GM19452 (cell line): ENCODE results near the gene GALNT9.
A peak's percentile ranks its signal among the peaks of the same experiment; 100 is the strongest.

Experiments
- ATAC-seq: cut with Tn5 transposase; IDR thresholded peaks from one replicate; pipeline ENCODE4 v1.9.1; 2021; ENCODE audit not compliant: unreplicated experiment

Gene GALNT9

DNA sequence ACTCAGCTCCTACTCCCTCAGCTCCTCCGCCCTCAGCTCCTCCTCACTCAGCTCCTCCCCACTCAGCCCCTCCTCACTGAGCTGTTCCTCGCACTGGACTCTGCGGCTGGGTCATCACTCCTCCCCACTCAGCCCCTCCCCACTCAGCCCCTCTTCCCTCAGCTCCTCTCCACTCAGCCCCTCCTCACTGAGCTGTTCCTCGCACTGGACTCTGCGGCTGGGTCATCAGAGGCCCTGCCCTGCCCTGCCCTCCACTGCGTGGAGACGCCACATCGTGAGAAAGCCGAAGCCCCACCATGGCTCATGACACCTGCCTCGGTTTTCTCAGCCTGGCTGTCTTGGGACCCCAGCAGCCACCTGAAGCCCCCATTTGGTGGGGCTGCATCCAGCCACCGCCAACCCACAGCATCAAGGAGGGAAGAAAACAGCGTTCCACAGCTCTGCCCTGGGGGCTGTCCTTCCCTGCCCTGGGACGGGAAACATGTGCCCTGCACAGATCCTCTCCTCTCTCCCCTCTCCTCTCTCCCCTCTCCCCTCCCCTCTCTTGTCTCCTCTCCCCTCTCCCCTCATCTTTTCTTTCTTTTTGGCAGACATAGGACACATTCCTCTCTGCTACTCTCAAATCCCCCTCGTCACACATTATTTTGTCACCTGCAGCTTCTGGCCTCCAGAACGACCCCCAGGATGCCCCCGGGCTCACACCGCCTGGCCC, 167.4 kb downstream of the GALNT9 start:
- ATAC-seq: no peak

DNA sequence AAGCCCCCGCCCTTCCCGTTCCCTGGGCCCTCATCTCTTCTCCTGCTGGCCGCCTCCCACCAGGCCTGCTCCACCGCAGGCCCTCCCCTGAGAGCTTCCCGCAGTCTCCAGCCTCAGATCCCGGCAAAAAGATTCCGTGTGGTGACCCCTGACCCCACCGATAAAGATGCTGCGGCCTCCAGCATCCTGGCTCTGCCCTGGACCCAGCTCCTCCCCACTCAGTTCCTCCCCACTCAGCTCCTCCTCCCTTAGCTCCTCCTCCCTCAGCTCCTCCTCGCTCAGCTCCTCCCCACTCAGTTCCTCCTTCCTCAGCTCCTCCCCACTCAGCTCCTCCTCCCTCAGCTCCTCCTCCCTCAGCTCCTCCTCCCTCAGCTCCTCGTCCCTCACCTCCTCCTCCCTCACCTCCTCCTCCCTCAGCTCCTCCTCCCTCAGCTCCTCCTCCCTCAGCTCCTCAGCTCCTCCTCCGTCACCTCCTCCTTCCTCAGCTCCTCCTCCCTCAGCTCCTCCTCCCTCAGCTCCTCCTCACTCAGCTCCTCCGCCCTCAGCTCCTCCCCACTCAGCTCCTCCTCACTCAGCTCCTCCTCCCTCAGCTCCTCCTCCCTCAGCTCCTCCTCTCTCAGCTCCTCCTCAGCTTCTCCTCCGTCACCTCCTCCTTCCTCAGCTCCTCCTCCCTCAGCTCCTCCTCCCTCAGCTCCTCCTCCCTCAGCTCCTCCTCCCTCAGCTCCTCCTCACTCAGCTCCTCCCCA, 168.2 kb downstream of the GALNT9 start:
- no peak for ATAC-seq

DNA sequence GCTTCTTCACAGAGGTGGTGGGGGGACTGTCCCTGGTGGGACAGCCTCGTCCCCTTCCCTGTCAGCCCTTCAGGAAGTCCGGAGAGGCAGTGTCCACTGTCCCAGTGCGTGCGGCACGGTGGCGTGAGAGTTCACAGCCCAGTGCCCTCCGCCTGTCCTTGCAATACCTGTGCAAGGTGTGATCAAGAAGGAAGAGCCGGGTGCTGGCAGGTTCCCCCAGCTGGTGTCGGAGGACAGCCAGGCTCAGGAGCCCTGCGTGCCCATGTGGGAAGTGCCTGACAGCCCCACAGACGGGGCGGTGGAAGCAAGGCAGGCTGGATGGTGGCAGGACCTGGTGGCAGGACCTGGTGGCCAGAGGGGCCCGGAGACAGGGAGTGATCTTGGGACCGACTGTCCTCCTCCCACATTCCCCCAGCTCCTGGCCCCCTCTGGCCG, 168.8 kb downstream of the GALNT9 start:
- ATAC-seq: no peak

DNA sequence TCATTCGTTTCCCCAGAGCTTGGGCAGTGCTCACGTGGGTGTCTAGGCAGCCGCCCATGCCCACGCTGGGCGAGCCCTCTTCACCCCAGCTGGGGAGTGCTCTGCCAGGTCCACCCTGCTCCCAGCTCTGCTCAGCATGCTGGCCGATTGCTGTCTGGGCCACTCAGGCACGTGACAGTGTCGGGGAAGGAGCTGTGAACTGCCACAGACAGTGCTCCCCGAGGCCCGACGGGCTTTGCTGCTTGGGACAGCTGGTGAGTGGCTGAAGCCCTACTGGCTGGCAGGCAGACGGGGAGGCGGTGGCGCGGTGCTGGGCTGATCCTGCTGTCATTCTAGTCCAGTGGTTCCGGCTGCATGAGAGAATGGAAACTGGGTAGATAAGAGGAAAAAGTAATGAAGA, 169.4 kb downstream of the GALNT9 start:
- no peak for ATAC-seq

DNA sequence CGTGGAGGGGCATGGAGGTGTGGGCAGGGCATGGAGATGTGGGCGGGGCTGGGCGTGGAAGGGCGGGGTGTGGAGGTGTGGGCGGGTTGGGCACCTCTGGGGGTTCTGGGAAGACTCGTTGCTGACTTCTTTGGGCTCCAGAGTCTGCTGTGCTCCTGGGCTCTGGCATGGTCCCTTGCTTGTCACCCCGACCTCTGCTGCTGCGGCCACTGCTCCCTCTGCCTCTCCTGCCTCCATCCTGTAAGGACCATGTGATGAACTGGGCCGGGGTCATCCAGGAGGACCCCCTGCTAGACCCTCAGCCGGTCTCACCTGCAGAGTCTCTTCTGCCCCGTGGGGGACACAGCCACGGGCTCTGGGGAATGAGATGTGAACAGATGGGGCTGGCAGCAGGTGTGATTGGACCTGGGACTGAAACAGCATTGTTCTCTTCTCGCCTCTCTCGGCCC, 169.8 kb downstream of the GALNT9 start:
- no peak for ATAC-seq

DNA sequence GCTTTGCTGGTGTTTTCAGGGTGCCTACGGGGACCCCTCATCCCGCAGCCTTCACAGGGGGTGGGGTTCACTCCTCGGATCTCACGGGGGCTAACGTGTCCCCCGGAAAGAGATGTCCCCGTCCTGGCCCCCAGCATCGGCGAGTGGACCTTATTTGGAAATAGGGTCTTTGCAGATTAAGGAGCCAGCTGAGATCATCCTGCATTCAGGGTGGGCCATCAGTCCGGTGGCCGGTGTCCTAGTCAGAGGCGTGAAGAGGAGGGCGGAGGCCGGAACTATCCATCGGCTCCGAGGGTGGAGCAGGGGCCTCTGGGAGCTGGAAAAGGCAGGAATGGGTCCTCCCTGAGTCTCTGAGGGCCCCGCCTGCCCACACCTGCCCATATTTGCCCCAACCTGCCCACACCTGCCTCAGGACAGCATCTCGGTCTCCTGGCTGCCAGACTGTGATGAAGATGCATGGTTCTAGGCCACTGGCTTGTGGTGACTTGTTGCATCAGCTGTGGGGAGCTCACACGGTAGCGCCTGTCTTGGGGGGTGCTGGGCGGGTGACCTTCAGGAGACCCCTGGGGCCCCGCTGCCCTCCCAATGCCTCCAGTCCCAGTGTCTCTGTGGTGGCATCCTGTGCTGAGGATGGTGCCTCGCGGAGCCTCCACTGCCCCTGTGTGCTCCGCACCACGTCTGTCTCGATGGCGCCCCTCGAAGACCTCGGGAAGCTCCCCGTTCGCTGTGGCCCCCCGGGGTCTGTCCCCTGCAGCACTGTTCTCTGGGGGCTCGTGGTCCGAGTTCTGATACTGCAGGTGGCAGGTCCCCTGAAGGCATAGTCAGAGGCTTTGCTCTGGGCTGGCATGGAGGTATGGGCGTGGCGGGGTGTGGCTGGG, 170.5 kb downstream of the GALNT9 start:
- ATAC-seq: no peak

DNA sequence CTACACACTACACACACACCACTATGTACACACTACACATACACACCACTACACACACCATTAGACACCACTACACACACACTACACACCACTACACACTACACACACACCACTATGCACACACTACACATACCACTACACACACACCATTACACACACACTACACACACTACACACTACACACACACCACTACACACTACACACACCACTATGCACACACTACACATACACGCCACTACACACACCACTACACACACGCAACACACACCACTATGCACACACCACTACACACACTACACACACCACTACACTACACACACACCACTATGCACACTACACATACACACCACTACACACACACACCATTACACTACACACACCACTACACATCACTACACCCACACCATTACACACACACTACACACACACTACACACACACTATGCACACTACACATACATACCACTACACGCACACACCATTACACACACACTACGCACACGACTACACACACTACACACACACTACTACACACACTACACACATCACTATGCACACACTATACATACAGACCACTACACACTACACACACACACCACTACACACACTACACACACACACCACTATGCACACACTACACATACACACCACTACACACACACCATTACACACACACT, 171.5 kb downstream of the GALNT9 start:
- no peak for ATAC-seq

DNA sequence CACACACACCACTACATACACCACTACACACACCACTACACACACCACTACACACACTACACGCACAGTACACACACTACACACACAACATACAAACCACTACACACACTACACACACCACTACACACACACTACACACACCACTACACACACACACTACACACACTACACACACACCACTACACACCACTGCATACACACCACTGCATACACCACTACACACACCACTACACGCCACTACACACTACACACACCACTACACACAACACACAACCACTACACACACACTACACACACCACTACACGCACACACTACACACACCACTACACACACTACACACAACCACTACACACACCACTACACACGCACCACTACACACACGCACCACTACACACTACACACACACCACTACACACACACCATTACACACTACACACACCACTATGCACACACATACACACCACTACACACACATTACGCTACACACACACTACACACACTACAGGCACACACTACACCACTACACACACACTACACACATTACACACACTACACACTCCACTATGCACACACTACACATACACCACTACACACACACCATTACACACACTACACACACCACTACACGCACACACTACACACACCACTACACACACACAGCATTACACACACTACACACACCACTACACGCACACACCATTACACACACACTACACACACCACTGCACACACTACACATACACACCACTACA, 172.6 kb downstream of the GALNT9 start:
- ATAC-seq: no peak

DNA sequence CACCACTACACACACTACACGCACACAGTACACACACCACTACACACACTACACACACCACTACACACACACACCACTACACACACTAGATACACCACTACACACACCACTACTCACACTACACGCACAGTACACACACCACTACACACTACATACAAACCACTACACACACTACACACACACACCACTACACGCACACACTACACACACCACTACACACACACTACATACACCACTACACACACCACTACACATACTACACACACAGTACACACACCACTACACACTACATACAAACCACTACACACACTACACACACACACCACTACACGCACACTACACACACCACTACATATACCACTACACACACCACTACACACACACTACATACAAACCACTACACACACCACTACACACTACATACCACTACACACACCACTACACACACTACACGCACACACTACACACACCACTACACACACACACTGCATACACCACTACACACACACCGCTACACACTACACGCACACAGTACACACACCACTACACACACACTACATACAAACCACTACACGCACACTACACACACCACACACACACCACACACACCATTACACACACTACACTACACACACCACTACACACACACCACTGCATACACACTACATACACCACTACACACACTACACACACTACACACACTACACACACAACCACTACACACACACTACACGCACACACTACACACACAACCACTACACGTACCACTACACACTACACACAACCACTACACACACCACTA, 173.4 kb downstream of the GALNT9 start:
- no peak for ATAC-seq

DNA sequence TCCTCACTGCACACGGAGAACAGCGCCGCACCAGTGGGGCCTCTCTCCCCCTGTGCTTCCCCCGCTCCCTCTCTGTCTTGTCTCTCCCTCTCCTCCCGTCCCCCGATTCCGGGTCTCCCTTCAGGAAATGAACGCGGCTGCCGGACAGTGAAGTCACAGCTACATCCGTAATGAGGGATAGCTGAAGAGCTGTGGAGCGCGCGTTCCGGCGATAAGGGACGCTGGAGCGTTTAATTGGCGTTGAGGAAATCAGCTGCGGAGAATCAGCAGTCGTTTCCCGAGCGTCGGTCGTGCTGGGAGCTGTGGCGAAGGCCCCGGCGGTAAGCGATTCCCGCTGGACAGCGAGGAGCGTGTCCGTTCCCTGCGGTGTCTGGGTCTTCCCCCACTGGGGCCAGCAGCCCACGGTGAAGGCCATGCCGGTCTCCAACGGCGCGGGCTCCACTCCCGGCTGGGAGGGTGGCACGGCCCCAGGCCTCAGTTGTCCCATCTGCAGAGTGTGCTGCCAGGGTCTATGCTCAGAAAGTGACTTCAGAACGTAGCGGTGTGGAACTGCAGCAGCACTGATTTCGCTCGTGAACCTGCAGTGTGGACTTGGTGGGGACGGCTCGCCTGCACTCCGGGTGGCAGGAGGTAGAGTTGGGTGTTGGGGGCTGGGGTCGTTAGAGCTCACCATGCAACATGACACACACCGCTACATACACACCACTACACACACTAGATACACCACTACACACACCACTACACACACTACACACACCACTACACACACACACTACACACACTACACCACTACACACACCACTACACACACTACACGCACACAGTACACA, 174.2 kb downstream of the GALNT9 start:
- ATAC-seq: no peak

DNA sequence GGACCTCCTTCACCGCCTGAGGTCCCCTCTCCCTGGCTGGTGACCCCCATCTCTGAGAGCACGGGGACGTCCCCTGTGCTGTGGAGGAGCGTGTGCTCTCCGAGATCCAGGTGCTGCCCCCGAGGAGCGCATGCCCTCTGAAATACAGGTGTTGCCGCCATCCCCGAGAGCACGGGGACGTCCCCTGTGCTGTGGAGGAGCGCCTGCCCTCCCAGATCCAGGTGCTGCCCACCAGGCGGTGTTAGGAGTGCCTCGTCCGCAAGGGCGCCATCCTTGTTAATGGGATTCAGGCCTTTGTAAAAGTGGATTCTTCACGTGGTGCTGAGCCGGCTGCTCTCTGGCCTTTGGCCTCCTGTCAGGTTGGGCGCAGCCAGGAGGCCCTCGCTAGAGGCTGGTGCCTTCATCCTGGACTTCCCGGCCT, 175.0 kb downstream of the GALNT9 start:
- peak; percentile 23 for ATAC-seq

DNA sequence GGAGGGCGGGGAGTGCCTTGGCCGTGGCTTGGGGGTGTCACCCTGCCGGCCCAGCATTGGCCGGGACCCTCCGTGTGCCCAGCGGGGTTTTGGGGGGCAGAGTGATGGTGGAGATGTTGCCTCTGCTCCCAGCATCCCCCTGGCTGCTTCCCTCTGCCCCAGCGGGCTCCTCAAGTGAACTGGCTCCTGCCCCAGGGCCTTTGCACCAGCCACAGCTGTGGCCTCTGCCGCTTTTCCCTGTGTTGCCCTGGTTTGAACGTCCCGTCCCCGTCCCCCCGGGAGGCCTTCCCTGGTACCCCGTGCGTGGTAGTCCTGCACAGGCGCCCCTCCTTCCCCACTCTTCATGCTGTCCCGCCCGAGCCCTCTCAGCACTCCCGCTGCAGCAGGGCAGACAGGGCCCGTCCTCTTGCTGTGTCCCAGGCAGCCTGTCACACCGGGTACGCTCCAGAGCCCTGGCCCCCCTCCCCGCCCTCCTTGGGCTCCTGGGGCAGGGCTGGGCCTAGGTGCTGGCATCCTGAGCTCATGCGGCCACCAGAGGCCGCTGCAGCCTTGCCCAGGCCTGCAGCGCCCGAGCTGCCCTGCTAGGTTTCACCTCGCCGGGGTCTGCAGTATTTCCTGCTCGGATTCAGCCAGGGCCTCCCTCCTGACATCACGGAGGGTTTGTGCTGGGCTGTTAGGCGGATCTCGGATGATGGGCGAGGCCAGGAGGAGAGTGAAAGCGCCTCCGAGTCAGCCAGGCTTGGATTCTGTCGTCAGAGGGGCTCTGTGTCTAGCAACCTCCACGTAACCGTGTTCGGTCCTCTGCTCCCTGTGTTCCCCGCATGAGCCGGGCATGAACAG, 175.7 kb downstream of the GALNT9 start:
- peak; percentile 87 for ATAC-seq

DNA sequence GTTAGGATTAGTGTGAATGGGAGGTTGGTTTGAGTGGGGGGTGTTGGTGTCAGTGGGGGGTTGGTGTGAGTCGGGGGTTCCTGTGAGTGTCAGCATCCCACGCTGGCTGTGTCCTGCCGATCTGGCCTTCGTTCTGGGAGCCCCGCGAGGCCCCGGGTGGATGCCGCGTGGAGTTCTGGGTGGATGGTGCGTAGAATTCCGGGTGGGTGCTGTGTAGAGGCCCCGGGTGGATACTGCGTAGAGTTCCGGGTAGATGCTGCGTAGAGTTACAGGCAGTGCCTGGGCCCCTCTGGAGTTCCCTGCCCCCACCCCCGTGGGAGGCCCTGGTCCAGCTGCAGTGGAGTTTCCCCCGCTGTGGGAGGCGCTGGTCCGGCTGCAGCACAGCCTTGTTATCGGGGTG, 176.4 kb downstream of the GALNT9 start:
- no peak for ATAC-seq

DNA sequence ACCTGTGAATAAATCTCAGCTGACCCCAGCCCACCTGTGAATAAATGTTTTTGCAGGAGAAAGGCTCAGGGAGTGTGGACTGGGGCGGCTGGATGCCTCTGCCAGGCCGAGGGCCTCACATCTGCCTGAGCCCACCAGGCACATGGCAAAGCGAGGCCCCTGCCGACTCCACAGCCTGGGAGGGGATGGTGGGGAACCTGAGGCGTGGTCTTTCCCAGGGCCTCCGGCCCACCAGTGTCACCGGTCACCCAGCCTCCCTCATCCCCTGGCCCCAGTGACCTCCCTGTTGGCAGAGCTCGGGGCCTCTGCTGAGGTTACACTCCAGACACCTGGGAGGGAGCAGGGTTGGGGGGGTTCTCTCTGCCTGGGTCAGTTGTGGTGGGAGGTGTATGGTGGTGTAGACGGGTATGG, 177.0 kb downstream of the GALNT9 start:
- no peak for ATAC-seq

DNA sequence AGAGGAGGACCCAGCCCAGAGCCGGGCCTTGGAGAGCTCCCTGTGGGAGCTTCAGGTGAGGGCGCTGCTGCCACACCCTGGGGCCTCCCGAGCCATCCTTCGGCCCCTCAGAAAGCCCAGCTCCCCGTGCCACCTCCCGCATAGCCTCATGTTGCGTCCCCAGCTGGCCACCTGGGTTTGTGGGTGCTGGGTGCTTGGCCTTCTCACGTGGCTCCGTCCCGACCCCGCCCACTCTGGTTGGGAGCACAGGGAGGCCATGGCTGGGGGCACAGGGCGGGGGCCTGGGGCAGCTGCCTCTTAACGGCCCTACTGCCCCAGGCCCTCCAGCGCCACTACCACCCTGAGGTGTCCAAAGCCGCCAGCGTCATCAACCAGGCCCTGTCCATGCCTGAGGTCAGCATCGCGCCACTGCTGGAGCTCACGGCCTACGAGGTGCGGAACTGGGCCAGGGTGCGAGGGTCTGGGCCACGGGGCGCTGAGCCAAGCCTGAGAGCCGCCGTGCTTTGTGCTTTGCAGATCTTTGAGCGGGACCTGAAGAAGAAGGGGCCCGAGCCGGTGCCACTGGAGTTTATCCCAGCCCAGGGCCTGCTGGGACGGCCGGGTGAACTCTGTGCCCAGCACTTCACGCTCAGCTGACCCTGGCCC, 177.5 kb downstream of the GALNT9 start:
- no peak for ATAC-seq

DNA sequence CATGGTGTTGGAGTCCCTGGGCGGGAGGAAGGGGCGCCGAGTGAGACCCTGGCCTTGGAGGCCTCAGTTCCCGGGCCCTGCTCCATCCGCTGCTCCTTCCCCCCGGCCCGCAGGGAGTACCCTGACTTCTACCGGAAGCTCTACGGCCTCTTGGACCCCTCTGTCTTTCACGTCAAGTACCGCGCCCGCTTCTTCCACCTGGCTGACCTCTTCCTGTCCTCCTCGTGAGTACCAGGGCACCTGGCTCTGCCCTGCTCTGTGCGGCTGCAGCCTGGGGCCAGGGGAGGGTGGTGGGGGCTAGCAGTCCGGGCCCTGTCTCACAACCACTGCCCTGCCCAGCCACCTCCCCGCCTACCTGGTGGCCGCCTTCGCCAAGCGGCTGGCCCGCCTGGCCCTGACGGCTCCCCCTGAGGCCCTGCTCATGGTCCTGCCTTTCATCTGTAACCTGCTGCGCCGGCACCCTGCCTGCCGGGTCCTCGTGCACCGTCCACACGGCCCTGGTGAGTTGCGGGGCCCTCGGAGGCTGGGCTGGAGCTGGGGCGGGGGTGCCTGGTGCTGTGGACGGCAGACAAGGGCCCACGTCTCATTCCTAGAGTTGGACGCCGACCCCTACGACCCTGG, 178.1 kb downstream of the GALNT9 start:
- no peak for ATAC-seq

DNA sequence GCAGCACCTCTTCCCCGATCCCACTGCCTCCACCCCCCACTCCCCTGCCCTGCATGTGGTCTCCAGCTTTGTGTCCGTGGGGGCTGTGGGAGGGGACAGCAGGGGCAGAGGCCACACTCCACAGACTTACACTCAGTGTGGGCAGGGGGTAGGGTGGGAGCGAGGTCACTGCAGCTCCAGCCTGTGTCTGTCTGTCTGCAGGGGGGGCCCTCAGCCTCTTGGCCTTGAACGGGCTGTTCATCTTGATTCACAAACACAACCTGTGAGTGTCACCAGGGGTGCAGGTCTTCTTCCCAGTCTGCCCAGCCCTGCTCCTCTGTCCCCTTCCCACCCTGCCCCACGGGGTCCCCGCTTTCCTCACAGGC, 178.6 kb downstream of the GALNT9 start:
- ATAC-seq: no peak
